ENCODE data around the gene LARGE1.

The LARGE1 gene

DNA sequence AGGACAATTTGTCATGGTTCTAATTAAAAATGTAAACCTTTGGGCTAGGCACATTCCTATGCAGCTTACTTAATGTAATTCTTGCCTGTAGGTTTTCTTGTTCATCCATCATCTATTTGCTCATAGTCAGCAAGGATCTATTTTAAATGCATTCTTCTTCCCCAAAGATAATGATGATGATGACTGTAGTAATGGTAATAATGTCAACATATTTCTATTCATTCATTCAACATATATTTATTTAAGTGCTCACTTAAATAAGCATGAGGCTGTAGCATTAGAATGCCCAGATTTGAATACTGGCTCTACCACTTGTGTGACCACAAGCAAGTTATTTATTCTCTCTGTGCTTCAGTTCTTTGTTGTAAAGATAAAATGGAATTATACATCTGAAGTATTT lies 692.5 kb downstream of the LARGE1 start:
- DNase-seq (ENCODE audit: low spot score): no peak

DNA sequence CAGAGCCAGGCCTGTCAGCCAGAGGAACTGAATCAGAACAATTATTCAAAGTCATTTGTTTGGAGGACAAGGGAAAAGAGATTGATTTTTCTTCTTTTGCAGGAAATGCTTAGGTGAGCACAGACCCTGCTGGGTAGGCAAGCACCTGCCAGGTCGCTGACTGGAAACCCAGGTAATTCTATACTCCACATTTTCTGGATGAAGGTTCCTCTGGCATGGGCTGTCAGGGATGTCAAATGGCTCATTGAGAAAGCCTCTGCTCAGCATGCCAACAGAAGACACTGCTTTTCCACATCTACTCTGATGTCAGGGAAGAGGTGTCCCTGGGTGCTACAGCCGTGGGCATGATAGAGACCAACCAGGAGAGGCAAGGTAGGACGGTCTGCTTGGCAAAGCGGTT lies 695.4 kb downstream of the LARGE1 start:
- DNase-seq (ENCODE audit: low spot score): no peak
